Measurements from ENCODE around the gene PLCG2.

The PLCG2 gene

GRCh38 chr16:81810361-81810760 is 31.3 kb downstream of the PLCG2 start:
- POLR2A ChIA-PET = interaction anchor here (1.0 kb wide), 1 partner anchor 8 kb away, joined by 3 read pairs; no protein-coding TSS in a partner anchor
- DNase-seq (ENCODE audit: extremely low spot score) = no peak
- no peak for TF ChIP-seq PKNOX1 (IDR thresholded peaks at IDR 0.05)
- TF ChIP-seq FOXA1 (IDR thresholded peaks at IDR 0.05) = no peak
- no peak for TF ChIP-seq TARDBP (IDR thresholded peaks at IDR 0.05)
- TF ChIP-seq LEF1 (IDR thresholded peaks at IDR 0.05; ENCODE audit: borderline replicate concordance) = no peak
- TF ChIP-seq FOXK2 (IDR thresholded peaks at IDR 0.05) = no peak
- no peak for TF ChIP-seq ZNF384 (IDR thresholded peaks at IDR 0.05)
- CTCF ChIA-PET = no interaction called here

GRCh38 chr16:81810894-81811538 is 31.9 kb downstream of the PLCG2 start:
- POLR2A ChIA-PET = no interaction called here
- CTCF ChIA-PET = no interaction called here
- no peak for DNase-seq (ENCODE audit: extremely low spot score)
- TF ChIP-seq SUZ12 (IDR thresholded peaks at IDR 0.05) = no peak
- TF ChIP-seq ZNF384 (IDR thresholded peaks at IDR 0.05) = no peak
- TF ChIP-seq ELF4 (IDR thresholded peaks at IDR 0.05) = no peak
- no peak for TF ChIP-seq FOXM1 (IDR thresholded peaks at IDR 0.05; ENCODE audit: borderline replicate concordance)
- no peak for TF ChIP-seq BHLHE40 (IDR thresholded peaks at IDR 0.05; ENCODE audit: borderline replicate concordance)
- no peak for TF ChIP-seq SP1 (IDR thresholded peaks at IDR 0.05)
- no peak for TF ChIP-seq FOXK2 (IDR thresholded peaks at IDR 0.05)
- no peak for TF ChIP-seq NFRKB (IDR thresholded peaks at IDR 0.05)
- TF ChIP-seq FOXA1 (IDR thresholded peaks at IDR 0.05) = no peak
- TF ChIP-seq HDGF (IDR thresholded peaks at IDR 0.05; ENCODE audit: borderline replicate concordance) = no peak
- TF ChIP-seq CTBP1 (IDR thresholded peaks at IDR 0.05; ENCODE audit: borderline replicate concordance) = no peak
- no peak for TF ChIP-seq L3MBTL2 (conservative IDR thresholded peaks at IDR 0.05)
- no peak for TF ChIP-seq LEF1 (IDR thresholded peaks at IDR 0.05; ENCODE audit: borderline replicate concordance)
- no peak for TF ChIP-seq PKNOX1 (IDR thresholded peaks at IDR 0.05)
- TF ChIP-seq ARNT (IDR thresholded peaks at IDR 0.05) = no peak
- no peak for TF ChIP-seq TARDBP (IDR thresholded peaks at IDR 0.05)

GRCh38 chr16:81813648-81814047 is 34.6 kb downstream of the PLCG2 start:
- DNase-seq (ENCODE audit: extremely low spot score) = no peak
- TF ChIP-seq HDGF (IDR thresholded peaks at IDR 0.05; ENCODE audit: borderline replicate concordance) (no peak), NFRKB (IDR thresholded peaks at IDR 0.05) (no peak), CTBP1 (IDR thresholded peaks at IDR 0.05; ENCODE audit: borderline replicate concordance) (no peak), LEF1 (IDR thresholded peaks at IDR 0.05; ENCODE audit: borderline replicate concordance) (no peak), L3MBTL2 (conservative IDR thresholded peaks at IDR 0.05) (no peak), BHLHE40 (IDR thresholded peaks at IDR 0.05; ENCODE audit: borderline replicate concordance) (no peak), FOXM1 (IDR thresholded peaks at IDR 0.05; ENCODE audit: borderline replicate concordance) (no peak), SP1 (IDR thresholded peaks at IDR 0.05) (no peak), FOXA1 (IDR thresholded peaks at IDR 0.05) (no peak), ARNT (IDR thresholded peaks at IDR 0.05) (no peak), FOXK2 (IDR thresholded peaks at IDR 0.05) (no peak), ELF4 (IDR thresholded peaks at IDR 0.05) (no peak), ZNF384 (IDR thresholded peaks at IDR 0.05) (no peak), TARDBP (IDR thresholded peaks at IDR 0.05) (no peak), PKNOX1 (IDR thresholded peaks at IDR 0.05) (no peak), SUZ12 (IDR thresholded peaks at IDR 0.05) (no peak)
- ChIA-PET CTCF (no interaction called here), POLR2A (no interaction called here)

GRCh38 chr16:81814751-81815428 is 35.8 kb downstream of the PLCG2 start:
- ChIA-PET POLR2A (no interaction called here), CTCF (interaction anchor here (1.2 kb wide), 1 partner anchor 27 kb away, joined by 3 read pairs; no protein-coding TSS in a partner anchor)

GRCh38 chr16:81815429-81815766 is 36.3 kb downstream of the PLCG2 start:
- CTCF ChIA-PET = no interaction called here
- TF ChIP-seq HDGF (IDR thresholded peaks at IDR 0.05; ENCODE audit: borderline replicate concordance) = no peak
- no peak for TF ChIP-seq SUZ12 (IDR thresholded peaks at IDR 0.05)
- TF ChIP-seq PKNOX1 (IDR thresholded peaks at IDR 0.05) = no peak
- TF ChIP-seq ZNF384 (IDR thresholded peaks at IDR 0.05) = no peak
- no peak for TF ChIP-seq NFRKB (IDR thresholded peaks at IDR 0.05)
- no peak for TF ChIP-seq FOXM1 (IDR thresholded peaks at IDR 0.05; ENCODE audit: borderline replicate concordance)
- no peak for TF ChIP-seq FOXK2 (IDR thresholded peaks at IDR 0.05)
- TF ChIP-seq ARNT (IDR thresholded peaks at IDR 0.05) = no peak
- no peak for TF ChIP-seq CTBP1 (IDR thresholded peaks at IDR 0.05; ENCODE audit: borderline replicate concordance)
- no peak for TF ChIP-seq ELF4 (IDR thresholded peaks at IDR 0.05)
- no peak for TF ChIP-seq BHLHE40 (IDR thresholded peaks at IDR 0.05; ENCODE audit: borderline replicate concordance)
- no peak for TF ChIP-seq SP1 (IDR thresholded peaks at IDR 0.05)
- no peak for TF ChIP-seq FOXA1 (IDR thresholded peaks at IDR 0.05)
- no peak for TF ChIP-seq L3MBTL2 (conservative IDR thresholded peaks at IDR 0.05)
- DNase-seq (ENCODE audit: extremely low spot score) = no peak
- POLR2A ChIA-PET = no interaction called here

More at GRCh38 chr16:81814751-81815428, 35.8 kb downstream of the PLCG2 start:
- no peak for DNase-seq (ENCODE audit: extremely low spot score)
- TF ChIP-seq FOXA1 (IDR thresholded peaks at IDR 0.05) (no peak), BHLHE40 (IDR thresholded peaks at IDR 0.05; ENCODE audit: borderline replicate concordance) (no peak), ELF4 (IDR thresholded peaks at IDR 0.05) (no peak), L3MBTL2 (conservative IDR thresholded peaks at IDR 0.05) (no peak), ARNT (IDR thresholded peaks at IDR 0.05) (no peak), SUZ12 (IDR thresholded peaks at IDR 0.05) (no peak), LEF1 (IDR thresholded peaks at IDR 0.05; ENCODE audit: borderline replicate concordance) (no peak)
